Measurements from ENCODE around the gene TCEANC2.

TCEANC2 gene

DNA sequence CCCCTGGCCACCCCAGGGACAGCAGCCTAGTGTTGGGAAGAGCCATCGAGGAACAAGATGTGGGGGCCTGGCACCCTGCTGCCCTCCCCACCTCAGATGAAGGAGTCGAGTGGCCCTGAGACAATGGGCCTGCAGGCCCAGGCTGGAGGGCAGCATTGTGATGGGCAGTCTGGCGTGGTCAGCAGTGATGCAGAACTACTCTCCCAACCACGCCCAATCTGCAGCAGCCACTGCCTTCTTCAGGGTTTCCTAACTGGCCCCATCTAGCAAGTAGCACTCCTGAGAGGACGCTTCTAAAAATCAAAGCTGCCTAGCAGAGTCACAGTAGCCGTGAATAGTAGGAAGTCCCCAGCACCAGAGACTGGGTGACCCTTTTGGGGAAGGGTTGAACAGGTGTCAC, 80.9 kb downstream of the TCEANC2 start:
- no peak for DNase-seq (ENCODE audit: low read depth)
- TF ChIP-seq, protein P1, sequence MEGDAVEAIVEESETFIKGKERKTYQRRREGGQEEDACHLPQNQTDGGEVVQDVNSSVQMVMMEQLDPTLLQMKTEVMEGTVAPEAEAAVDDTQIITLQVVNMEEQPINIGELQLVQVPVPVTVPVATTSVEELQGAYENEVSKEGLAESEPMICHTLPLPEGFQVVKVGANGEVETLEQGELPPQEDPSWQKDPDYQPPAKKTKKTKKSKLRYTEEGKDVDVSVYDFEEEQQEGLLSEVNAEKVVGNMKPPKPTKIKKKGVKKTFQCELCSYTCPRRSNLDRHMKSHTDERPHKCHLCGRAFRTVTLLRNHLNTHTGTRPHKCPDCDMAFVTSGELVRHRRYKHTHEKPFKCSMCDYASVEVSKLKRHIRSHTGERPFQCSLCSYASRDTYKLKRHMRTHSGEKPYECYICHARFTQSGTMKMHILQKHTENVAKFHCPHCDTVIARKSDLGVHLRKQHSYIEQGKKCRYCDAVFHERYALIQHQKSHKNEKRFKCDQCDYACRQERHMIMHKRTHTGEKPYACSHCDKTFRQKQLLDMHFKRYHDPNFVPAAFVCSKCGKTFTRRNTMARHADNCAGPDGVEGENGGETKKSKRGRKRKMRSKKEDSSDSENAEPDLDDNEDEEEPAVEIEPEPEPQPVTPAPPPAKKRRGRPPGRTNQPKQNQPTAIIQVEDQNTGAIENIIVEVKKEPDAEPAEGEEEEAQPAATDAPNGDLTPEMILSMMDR (IDR thresholded peaks at IDR 0.05; ENCODE audit: low read depth, low read length, missing control alignments) = no peak
- no peak overlapping the region for H3K4me3 ChIP-seq (ENCODE audit: low read depth, low read length)

DNA sequence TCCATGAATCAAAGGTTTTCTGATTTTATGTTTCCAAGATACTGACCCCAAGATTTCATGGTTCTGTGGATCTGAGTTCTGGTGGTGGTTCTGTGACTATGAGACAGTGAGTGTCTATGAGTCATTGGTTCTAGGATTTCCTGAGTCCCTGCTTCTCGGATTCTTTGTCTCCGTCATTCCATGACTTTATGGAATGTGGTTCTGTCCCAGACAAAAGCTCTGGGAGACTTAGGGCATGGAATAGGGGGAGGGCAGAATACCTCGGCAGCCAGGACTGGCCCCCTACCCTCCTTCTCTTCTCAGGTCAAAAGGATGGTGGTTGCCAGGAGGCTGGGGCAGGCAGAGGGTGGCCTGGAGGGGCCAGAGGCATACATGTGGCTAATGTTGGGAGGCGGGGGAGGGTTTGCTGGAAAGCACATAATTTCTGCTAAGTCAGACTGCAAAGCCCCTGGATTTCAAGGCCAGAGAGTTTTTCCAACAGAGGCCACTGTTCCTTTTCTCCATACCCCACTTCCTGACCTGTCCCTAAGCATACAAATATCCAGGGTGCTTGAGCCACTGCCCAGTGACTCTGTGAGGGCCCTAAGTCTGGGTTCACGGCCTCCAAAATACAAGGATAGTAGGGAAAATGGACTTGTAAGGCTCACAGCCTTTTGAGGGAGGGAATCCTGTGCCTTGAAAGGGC, 82.2 kb downstream of the TCEANC2 start:
- TF ChIP-seq, protein P1 (IDR thresholded peaks at IDR 0.05; ENCODE audit: low read depth, low read length, missing control alignments) = no peak
- DNase-seq (ENCODE audit: low read depth) = no peak
- H3K4me3 ChIP-seq (ENCODE audit: low read depth, low read length) = no peak overlapping the region

DNA sequence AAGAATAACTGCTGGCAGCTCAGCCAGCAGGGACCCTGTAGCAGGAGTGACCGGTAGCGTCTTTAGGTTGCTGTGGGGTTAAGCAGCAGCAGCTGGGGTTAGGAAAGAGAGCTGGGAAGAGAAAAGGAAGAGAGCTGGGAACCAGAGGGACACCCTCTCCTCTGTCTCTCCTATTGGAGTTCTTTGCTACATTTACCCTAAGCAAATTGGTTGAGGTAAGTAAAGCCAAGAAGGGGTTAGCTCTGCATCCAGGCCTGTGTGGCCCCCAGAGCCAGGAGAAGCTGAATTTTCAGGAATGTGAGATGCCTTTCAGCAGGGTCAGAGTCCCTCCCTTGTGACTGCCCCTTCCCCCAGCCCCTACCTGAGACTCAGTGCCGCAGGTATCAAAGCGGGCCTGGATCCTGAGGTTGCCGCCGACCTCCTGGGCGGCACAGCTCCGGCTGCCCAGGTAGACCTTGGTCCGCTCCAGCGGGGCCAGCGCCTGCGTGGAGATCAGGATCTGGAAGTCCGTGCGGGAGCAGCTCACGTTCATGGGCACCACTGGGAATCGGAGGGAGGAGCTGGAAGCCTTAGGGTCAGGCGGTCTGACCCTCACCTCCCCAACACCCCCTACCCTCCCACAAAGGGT, 83.0 kb downstream of the TCEANC2 start:
- no peak overlapping the region for H3K4me3 ChIP-seq (ENCODE audit: low read depth, low read length)
- TF ChIP-seq, protein P1 (IDR thresholded peaks at IDR 0.05; ENCODE audit: low read depth, low read length, missing control alignments) = no peak
- no peak for DNase-seq (ENCODE audit: low read depth)

DNA sequence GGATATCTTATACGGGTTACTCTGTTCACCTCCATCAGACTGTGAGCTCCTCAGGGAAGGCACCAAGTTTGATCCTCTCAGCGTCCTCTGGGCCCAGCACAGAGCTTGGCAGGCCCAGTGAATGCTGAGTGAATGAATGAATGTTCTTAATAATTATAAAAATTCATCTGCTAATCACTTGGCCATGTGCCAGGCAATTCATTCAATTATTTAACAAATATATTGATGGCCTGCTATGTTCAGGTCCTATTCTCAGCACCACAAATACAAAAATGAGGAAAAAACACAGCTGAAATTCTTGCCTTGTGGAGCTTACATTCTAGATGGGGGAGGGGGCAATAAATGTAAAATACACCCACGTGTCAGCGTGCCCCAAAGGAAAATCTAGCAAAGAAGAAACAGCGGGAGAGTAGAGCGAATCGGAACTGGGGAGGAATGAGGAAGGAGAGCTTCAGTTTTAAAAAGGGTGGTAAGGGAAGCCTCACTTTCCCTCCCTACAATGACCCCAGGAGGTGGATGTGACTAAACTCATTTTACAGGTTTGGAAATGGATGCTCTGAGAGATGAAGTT, 83.6 kb downstream of the TCEANC2 start:
- no peak for DNase-seq (ENCODE audit: low read depth)
- TF ChIP-seq, protein P1 (IDR thresholded peaks at IDR 0.05; ENCODE audit: low read depth, low read length, missing control alignments) = no peak
- no peak overlapping the region for H3K4me3 ChIP-seq (ENCODE audit: low read depth, low read length)

DNA sequence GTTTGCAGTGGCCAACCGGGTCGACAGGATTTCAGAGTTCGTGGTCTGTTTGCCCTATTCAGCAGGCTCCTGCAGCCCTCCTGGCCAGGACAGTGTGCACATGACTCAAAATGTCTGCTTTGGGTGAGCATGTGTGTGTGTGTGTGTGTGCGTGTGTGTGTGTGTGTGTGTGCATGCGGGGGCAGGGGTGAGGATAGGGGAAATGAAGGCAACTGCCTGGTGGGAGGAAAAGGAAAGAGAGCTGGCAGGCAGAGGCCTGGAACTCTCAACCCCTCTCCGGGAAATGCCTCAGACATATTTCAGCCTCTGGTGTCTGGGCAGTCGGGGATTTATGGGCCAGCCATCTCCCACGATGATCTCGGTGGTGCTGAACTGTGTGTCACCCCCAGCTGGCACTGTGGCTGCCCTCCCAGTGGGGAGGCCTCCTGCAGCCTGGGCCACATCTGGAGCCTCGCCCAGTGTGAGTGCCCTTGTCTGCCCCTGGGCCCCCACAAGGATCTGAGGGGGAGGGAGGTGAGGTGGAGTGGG, 84.2 kb downstream of the TCEANC2 start:
- no peak for DNase-seq (ENCODE audit: low read depth)
- TF ChIP-seq, protein P1 (IDR thresholded peaks at IDR 0.05; ENCODE audit: low read depth, low read length, missing control alignments) = no peak
- H3K4me3 ChIP-seq (ENCODE audit: low read depth, low read length) = no peak overlapping the region

DNA sequence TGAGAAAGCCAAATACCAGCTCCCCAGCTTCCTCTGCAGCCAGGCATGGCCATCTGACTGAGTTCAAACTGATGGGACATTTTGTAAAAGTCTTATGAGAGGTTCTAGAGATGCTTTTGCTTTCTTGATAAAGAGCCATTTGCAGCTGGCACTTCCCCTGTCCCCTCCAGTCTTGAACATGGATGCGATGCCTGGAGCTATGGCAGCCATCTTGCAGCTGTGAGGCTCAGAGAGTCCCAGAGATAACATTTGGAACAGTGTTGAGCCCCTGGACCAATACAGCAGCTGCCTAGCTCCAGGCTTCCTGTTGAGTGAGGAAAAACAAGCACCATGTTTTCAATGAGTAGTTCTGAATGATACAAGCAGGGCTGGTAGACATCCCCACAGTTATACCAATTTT, 85.6 kb downstream of the TCEANC2 start:
- TF ChIP-seq, protein P1 (IDR thresholded peaks at IDR 0.05; ENCODE audit: low read depth, low read length, missing control alignments) = no peak
- no peak overlapping the region for H3K4me3 ChIP-seq (ENCODE audit: low read depth, low read length)
- DNase-seq (ENCODE audit: low read depth) = no peak

Data from GM12864 (cell line).